IMR-90 (cell line): ENCODE measurements around the gene DBP. TPM values are rescaled to one million over a fixed set of nuclear protein-coding genes. Genes with fewer than 3 reads are reported as not detected.

Source experiments
- ATAC-seq: fragments of 200-7000 bp; cut with Tn5 transposase; 2 replicates; pipeline ENCODE4 v1.9.1; 2020; ENCODE audit warnings: low read depth, mild to moderate bottlenecking, moderate library complexity
- BruUV-seq: library from RNA; stranded (reverse); fragments of 400-500 nt; replicated peaks from 2 replicates; lab custom pipeline; 2021; lab: Mats Ljungman, UMichigan
- CTCF ChIA-PET: fragments of 300-600 bp; formaldehyde crosslinking; extraction: SDS; loops from one replicate; lab custom pipeline; 2021; ENCODE audit warnings: antibody characterized with exemption; lab: Yijun Ruan, JAX
- POLR2A ChIA-PET: fragments of 300-600 bp; sonication (Branson Sonifier 250); formaldehyde crosslinking; loops from one replicate; lab custom pipeline; 2022; ENCODE audit warnings: antibody characterized with exemption; ENCODE audit not compliant: unreplicated experiment; lab: Charles Lee
- DNase-seq: peaks from one replicate; pipeline ENCODE4 v3.0.0; 2013
- H2AFZ ChIP-seq: replicated peaks from 2 replicates; pipeline ENCODE3; 2013; ENCODE audit warnings: low read length, mild to moderate bottlenecking; ENCODE audit not compliant: poor library complexity
- H2AK5ac ChIP-seq: 2 replicates; pipeline ENCODE4 v1.6.1; 2013; ENCODE audit warnings: low read depth, low read length, inconsistent platforms
- H2AK9ac ChIP-seq: replicated peaks from 2 replicates; pipeline ENCODE3; 2013; ENCODE audit warnings: mild to moderate bottlenecking, low read depth, low read length, moderate library complexity; ENCODE audit not compliant: poor library complexity
- H2BK120ac ChIP-seq: 2 replicates; pipeline ENCODE4 v1.6.1; 2013; ENCODE audit warnings: low read depth, low read length, inconsistent platforms
- H2BK15ac ChIP-seq: 3 replicates; pipeline ENCODE4 v1.6.1; 2013; ENCODE audit warnings: low read depth, low read length, inconsistent platforms
- H2BK20ac ChIP-seq: 2 replicates; pipeline ENCODE4 v1.6.1; 2013; ENCODE audit warnings: low read depth, mild to moderate bottlenecking, inconsistent platforms, low read length, moderate library complexity
- H2BK5ac ChIP-seq: 2 replicates; pipeline ENCODE4 v1.6.1; 2013; ENCODE audit warnings: mild to moderate bottlenecking, low read depth, low read length, inconsistent platforms; ENCODE audit not compliant: poor library complexity, severe bottlenecking
- H3K14ac ChIP-seq: replicated peaks from 2 replicates; pipeline ENCODE4 v1.6.1; 2013; ENCODE audit warnings: low read depth, low read length, inconsistent platforms
- H3K18ac ChIP-seq: 2 replicates; pipeline ENCODE4 v1.6.1; 2013; ENCODE audit warnings: low read depth, low read length, control low read depth
- H3K23ac ChIP-seq: 2 replicates; pipeline ENCODE4 v1.6.1; 2013; ENCODE audit warnings: low read depth, low read length, inconsistent platforms
- H3K27ac ChIP-seq: 2 replicates; pipeline ENCODE4 v1.5.1; 2013; ENCODE audit warnings: mild to moderate bottlenecking, control low read depth, low read length; ENCODE audit not compliant: insufficient read depth
- H3K27me3 ChIP-seq: 2 replicates; pipeline ENCODE4 v1.6.1; 2013; ENCODE audit warnings: low read length; ENCODE audit not compliant: control insufficient read depth, insufficient read depth
- H3K36me3 ChIP-seq: 2 replicates; pipeline ENCODE4 v1.6.1; 2013; ENCODE audit warnings: low read length, mixed read lengths; ENCODE audit not compliant: control insufficient read depth, insufficient read depth
- H3K4ac ChIP-seq: 2 replicates; pipeline ENCODE4 v1.6.1; 2013; ENCODE audit warnings: low read depth, low read length, inconsistent platforms
- H3K4me1 ChIP-seq: 2 replicates; pipeline ENCODE4 v1.6.1; 2013; ENCODE audit warnings: low read length, mixed read lengths; ENCODE audit not compliant: control insufficient read depth, insufficient read depth
- H3K4me2 ChIP-seq: 2 replicates; pipeline ENCODE4 v1.6.1; 2013; ENCODE audit warnings: low read depth, mild to moderate bottlenecking, control low read depth, low read length, moderate library complexity
- H3K4me3 ChIP-seq: 2 replicates; pipeline ENCODE4 v1.5.1; 2013; ENCODE audit warnings: low read depth, mild to moderate bottlenecking, control low read depth, low read length, moderate library complexity; ENCODE audit not compliant: insufficient read depth
- H3K56ac ChIP-seq: 2 replicates; pipeline ENCODE4 v1.6.1; 2013; ENCODE audit warnings: low read length, inconsistent platforms; ENCODE audit not compliant: insufficient read depth; ENCODE audit errors: extremely low read depth
- H3K79me1 ChIP-seq, 2 experiments: 2 replicates each; pipeline ENCODE4 v1.6.1; 2013; ENCODE audit warnings: low read length in 2 of 2, inconsistent platforms in 1 of 2, low read depth in 1 of 2
- H3K9ac ChIP-seq: 2 replicates; pipeline ENCODE4 v1.6.1; 2013; ENCODE audit warnings: low read depth, low read length, control low read depth
- H3K9me1 ChIP-seq: 2 replicates; pipeline ENCODE4 v1.6.1; 2013; ENCODE audit warnings: low read length, inconsistent platforms; ENCODE audit not compliant: insufficient read depth
- H3K9me3 ChIP-seq: 2 replicates; pipeline ENCODE4 v1.6.1; 2013; ENCODE audit warnings: low read length; ENCODE audit not compliant: control insufficient read depth, insufficient read depth
- H4K20me1 ChIP-seq: 2 replicates; pipeline ENCODE4 v1.6.1; 2013; ENCODE audit warnings: low read length, inconsistent platforms; ENCODE audit not compliant: insufficient read depth
- H4K5ac ChIP-seq: 2 replicates; pipeline ENCODE4 v1.6.1; 2013; ENCODE audit warnings: mild to moderate bottlenecking, low read depth, low read length, control low read depth
- H4K8ac ChIP-seq, 2 experiments: 2 replicates each; pipeline ENCODE4 v1.6.1; 2013; ENCODE audit warnings: low read depth in 2 of 2, low read length in 2 of 2, control low read depth in 1 of 2, inconsistent platforms in 1 of 2
- H4K91ac ChIP-seq: 2 replicates; pipeline ENCODE4 v1.6.1; 2013; ENCODE audit warnings: low read depth, low read length, inconsistent platforms; ENCODE audit not compliant: insufficient read depth
- BHLHE40 ChIP-seq: fragments of 150-350 bp; IDR thresholded peaks from 2 replicates; pipeline ENCODE4 v1.6.1; 2016; ENCODE audit warnings: mild to moderate bottlenecking, low read depth, low read length
- CEBPB ChIP-seq: IDR thresholded peaks from 2 replicates; pipeline ENCODE4 v1.6.1; 2012; ENCODE audit warnings: low read depth, low read length, improper control_type of control experiment
- CHD1 ChIP-seq: IDR thresholded peaks from 2 replicates; pipeline ENCODE4 v1.6.1; 2012; ENCODE audit warnings: low read depth, low read length, improper control_type of control experiment
- FOS ChIP-seq: fragments of 150-350 bp; IDR thresholded peaks from 2 replicates; pipeline ENCODE4 v1.6.1; 2016; ENCODE audit warnings: low read depth, low read length
- MAFK ChIP-seq: IDR thresholded peaks from 2 replicates; pipeline ENCODE4 v1.6.1; 2012; ENCODE audit warnings: low read depth, low read length, improper control_type of control experiment
- MAZ ChIP-seq: IDR thresholded peaks from 2 replicates; pipeline ENCODE4 v1.6.1; 2012; ENCODE audit warnings: low read depth, mild to moderate bottlenecking, low read length, improper control_type of control experiment, moderate library complexity, borderline replicate concordance
- MXI1 ChIP-seq: IDR thresholded peaks from 2 replicates; pipeline ENCODE4 v1.6.1; 2012; ENCODE audit warnings: low read depth, mild to moderate bottlenecking, low read length, moderate library complexity, borderline replicate concordance
- NFE2L2 ChIP-seq: fragments of 150-350 bp; IDR thresholded peaks from 2 replicates; pipeline ENCODE4 v1.6.1; 2016; ENCODE audit warnings: low read depth, mild to moderate bottlenecking, low read length
- POLR2A ChIP-seq: IDR thresholded peaks from 2 replicates; pipeline ENCODE4 v1.6.1; 2012; ENCODE audit warnings: mild to moderate bottlenecking, low read depth, low read length
- RAD21 ChIP-seq: IDR thresholded peaks from 2 replicates; pipeline ENCODE4 v1.6.1; 2012; ENCODE audit warnings: low read length, improper control_type of control experiment
- RCOR1 ChIP-seq: IDR thresholded peaks from 2 replicates; pipeline ENCODE4 v1.6.1; 2012; ENCODE audit warnings: mild to moderate bottlenecking, low read length, improper control_type of control experiment; ENCODE audit not compliant: insufficient replicate concordance
- RFX5 ChIP-seq: IDR thresholded peaks from 2 replicates; pipeline ENCODE4 v1.8.0; 2012; ENCODE audit warnings: low read depth, mild to moderate bottlenecking, low read length, moderate library complexity
- SMC3 ChIP-seq: fragments of 150-350 bp; IDR thresholded peaks from 2 replicates; pipeline ENCODE4 v1.6.1; 2016; ENCODE audit warnings: low read depth, mild to moderate bottlenecking, antibody characterized with exemption, low read length, moderate library complexity
- WGBS, 2 experiments: methylation state at CpG; one replicate each; pipeline versions ENCODE4 v1.1.5 to v1.1.7; 2013; ENCODE audit warnings: missing lambda C conversion rate in 2 of 2; ENCODE audit not compliant: insufficient read length in 1 of 2; ENCODE audit errors: extremely low coverage in 2 of 2; 5-methylcytosine and 5-hydroxymethylcytosine counted together
- dilution Hi-C: fragments of 300-500 bp; cut with HindIII; formaldehyde crosslinking; loops from one replicate; pipeline ENCODE4 v1.14.3; 2018; ENCODE audit warnings: low sequenced_read_pairs; ENCODE audit not compliant: unreplicated experiment
- in situ Hi-C: fragments of 300-500 bp; cut with MboI; formaldehyde crosslinking; loops from 3 replicates; pipeline ENCODE4 v1.14.3; 2019; ENCODE audit warnings: low sequenced_read_pairs, inconsistent platforms, mixed read lengths
- intact Hi-C: fragments of 100-400 bp; cut with micrococcal nuclease; formaldehyde crosslinking; loops from 2 replicates; pipeline ENCODE4 v1.10.0; 2022
- polyA plus RNA-seq, 3 experiments: library from polyadenylated mRNA; depleted of rRNA; stranded (reverse); fragments of >200 nt; gene quantifications; 2 replicates each; pipeline ENCODE4 v1.2.3, GENCODE V29; 2012; ENCODE audit warnings: low replicate concordance in 1 of 3
- total RNA-seq: library from RNA; depleted of rRNA; stranded (reverse); fragments of >200 nt; gene quantifications from 2 replicates; pipeline ENCODE4 v1.2.3, GENCODE V29; 2012
- TF ChIP-seq, protein P1 (sequence below): fragments of 150-350 bp; IDR thresholded peaks from 2 replicates; pipeline ENCODE4 v1.6.1; 2016; ENCODE audit warnings: low read depth, mild to moderate bottlenecking, low read length, moderate library complexity, borderline replicate concordance
- TF ChIP-seq, protein P2 (sequence below): fragments of 150-350 bp; IDR thresholded peaks from 2 replicates; pipeline ENCODE4 v1.6.1; 2017; ENCODE audit warnings: mild to moderate bottlenecking, antibody characterized with exemption, low read length, low read depth
- TF ChIP-seq, protein P3 (sequence below): conservative IDR thresholded peaks from 2 replicates; pipeline ENCODE4 v1.5.1; 2012; ENCODE audit warnings: mild to moderate bottlenecking, low read depth, low read length, improper control_type of control experiment

Gene DBP
- total and polyA plus RNA-seq, 2 of the 4 experiments (the other 2 are of a cell fraction) = 3.0 to 3.6 TPM

DNA sequence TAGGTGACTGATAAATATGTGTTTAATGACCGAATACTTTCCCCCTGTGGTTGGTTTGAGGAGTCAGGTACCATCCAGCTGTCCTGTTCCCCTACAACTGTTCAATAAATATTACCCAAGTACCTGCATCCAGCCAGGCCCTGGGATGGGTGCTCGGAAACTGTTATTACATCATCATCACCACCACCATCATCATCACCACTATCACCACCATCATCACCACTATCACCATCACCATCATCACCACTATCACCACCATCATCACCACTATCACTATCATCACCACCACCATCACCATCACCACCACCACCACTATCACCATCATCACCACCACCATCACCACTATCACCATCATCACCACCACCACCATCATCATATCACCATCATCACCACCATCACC lies 31.6 kb upstream of the DBP start:
- dilution Hi-C loops (no loop called here), in situ Hi-C loops (no loop called here), intact Hi-C loops (no loop called here)
- H2BK15ac ChIP-seq = no peak overlapping the region
- no peak overlapping the region for H3K4me3 ChIP-seq
- no peak overlapping the region for H3K27ac ChIP-seq
- ChIA-PET POLR2A (no interaction called here), CTCF (no interaction called here)
- TF ChIP-seq, protein P1, sequence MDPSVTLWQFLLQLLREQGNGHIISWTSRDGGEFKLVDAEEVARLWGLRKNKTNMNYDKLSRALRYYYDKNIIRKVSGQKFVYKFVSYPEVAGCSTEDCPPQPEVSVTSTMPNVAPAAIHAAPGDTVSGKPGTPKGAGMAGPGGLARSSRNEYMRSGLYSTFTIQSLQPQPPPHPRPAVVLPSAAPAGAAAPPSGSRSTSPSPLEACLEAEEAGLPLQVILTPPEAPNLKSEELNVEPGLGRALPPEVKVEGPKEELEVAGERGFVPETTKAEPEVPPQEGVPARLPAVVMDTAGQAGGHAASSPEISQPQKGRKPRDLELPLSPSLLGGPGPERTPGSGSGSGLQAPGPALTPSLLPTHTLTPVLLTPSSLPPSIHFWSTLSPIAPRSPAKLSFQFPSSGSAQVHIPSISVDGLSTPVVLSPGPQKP = no peak
- TF ChIP-seq MXI1 = no peak
- TF ChIP-seq NFE2L2 = no peak
- no peak for TF ChIP-seq CEBPB
- TF ChIP-seq, protein P2, sequence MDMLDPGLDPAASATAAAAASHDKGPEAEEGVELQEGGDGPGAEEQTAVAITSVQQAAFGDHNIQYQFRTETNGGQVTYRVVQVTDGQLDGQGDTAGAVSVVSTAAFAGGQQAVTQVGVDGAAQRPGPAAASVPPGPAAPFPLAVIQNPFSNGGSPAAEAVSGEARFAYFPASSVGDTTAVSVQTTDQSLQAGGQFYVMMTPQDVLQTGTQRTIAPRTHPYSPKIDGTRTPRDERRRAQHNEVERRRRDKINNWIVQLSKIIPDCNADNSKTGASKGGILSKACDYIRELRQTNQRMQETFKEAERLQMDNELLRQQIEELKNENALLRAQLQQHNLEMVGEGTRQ = no peak
- TF ChIP-seq RCOR1 = no peak
- no peak for TF ChIP-seq RAD21
- no peak for TF ChIP-seq MAZ
- no peak for TF ChIP-seq CHD1
- no peak for TF ChIP-seq MAFK
- no peak for TF ChIP-seq RFX5
- no peak for TF ChIP-seq FOS
- no peak for TF ChIP-seq SMC3
- TF ChIP-seq POLR2A = no peak
- TF ChIP-seq, protein P3, sequence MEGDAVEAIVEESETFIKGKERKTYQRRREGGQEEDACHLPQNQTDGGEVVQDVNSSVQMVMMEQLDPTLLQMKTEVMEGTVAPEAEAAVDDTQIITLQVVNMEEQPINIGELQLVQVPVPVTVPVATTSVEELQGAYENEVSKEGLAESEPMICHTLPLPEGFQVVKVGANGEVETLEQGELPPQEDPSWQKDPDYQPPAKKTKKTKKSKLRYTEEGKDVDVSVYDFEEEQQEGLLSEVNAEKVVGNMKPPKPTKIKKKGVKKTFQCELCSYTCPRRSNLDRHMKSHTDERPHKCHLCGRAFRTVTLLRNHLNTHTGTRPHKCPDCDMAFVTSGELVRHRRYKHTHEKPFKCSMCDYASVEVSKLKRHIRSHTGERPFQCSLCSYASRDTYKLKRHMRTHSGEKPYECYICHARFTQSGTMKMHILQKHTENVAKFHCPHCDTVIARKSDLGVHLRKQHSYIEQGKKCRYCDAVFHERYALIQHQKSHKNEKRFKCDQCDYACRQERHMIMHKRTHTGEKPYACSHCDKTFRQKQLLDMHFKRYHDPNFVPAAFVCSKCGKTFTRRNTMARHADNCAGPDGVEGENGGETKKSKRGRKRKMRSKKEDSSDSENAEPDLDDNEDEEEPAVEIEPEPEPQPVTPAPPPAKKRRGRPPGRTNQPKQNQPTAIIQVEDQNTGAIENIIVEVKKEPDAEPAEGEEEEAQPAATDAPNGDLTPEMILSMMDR = no peak
- TF ChIP-seq BHLHE40 = no peak
- no peak overlapping the region for H2AK5ac ChIP-seq
- no peak overlapping the region for H2AFZ ChIP-seq
- H2BK120ac ChIP-seq = no peak overlapping the region
- no peak overlapping the region for H2BK5ac ChIP-seq
- H3K27me3 ChIP-seq = peaks cover 7% of the 10 kb centered on the region
- no peak overlapping the region for H3K4ac ChIP-seq
- no peak overlapping the region for H4K8ac ChIP-seq
- no peak overlapping the region for H3K9ac ChIP-seq
- H4K5ac ChIP-seq = no peak overlapping the region
- H3K23ac ChIP-seq = no peak overlapping the region
- WGBS, 2 experiments = 89% methylated on average over 1 of the region's 2 CpGs; no CpG with 5 or more reads in 1 of the 2 experiments
- no peak overlapping the region for H2AK9ac ChIP-seq
- no peaks in the 10 kb centered on the region for H4K20me1 ChIP-seq
- H3K4me1 ChIP-seq = no peaks in the 10 kb centered on the region
- H3K79me1 ChIP-seq = no peaks in the 10 kb centered on the region
- no peak overlapping the region for H2BK20ac ChIP-seq
- no peak overlapping the region for H3K4me2 ChIP-seq
- no peak overlapping the region for H3K14ac ChIP-seq
- ATAC-seq (no peak), DNase-seq (no peak)
- no peak overlapping the region for H3K56ac ChIP-seq
- no peaks in the 10 kb centered on the region for H3K9me1 ChIP-seq
- H3K36me3 ChIP-seq = no peaks in the 10 kb centered on the region
- no TSS peak for BruUV-seq
- no peaks in the 10 kb centered on the region for H3K9me3 ChIP-seq
- H4K91ac ChIP-seq = no peak overlapping the region
- H3K18ac ChIP-seq = no peak overlapping the region
